Stimulated activated effector memory CD8-positive, alpha-beta T cell treated with anti-CD3 and anti-CD28 coated beads, Interleukin-12 subunit alpha, Interleukin-12 subunit beta, amount 100 ng/mL, for 72 hours (primary cell): ENCODE data around the gene ERI3.
A peak's percentile ranks its signal among the peaks of the same experiment; 100 is the strongest.

Experiments used
- ATAC-seq: fragments of 150-1000 bp; cut with Tn5 transposase; 2 replicates; pipeline ENCODE4 v1.10.0; 2021
- DNase-seq, 2 donors: peaks; one replicate each; pipeline ENCODE4 v3.0.0; 2021 to 2022; ENCODE audit warnings: low spot score in 2 of 2
- H3K27ac Mint-ChIP-seq: one replicate; pipeline ENCODE4 v1.8.0; 2022; ENCODE audit warnings: mild to moderate bottlenecking, mixed read lengths
- H3K36me3 Mint-ChIP-seq: one replicate; pipeline ENCODE4 v1.8.0; 2022; ENCODE audit warnings: mild to moderate bottlenecking, mixed read lengths
- H3K4me1 Mint-ChIP-seq: one replicate; pipeline ENCODE4 v1.8.0; 2022; ENCODE audit warnings: mixed read lengths
- H3K4me3 Mint-ChIP-seq: one replicate; pipeline ENCODE4 v1.8.0; 2022; ENCODE audit warnings: mild to moderate bottlenecking, mixed read lengths
- H3K9me3 Mint-ChIP-seq: one replicate; pipeline ENCODE4 v1.8.0; 2022; ENCODE audit warnings: mixed read lengths

Gene ERI3

GRCh38 chr1:44290250-44291094 lies 64.6 kb downstream of the ERI3 start:
- Mint-ChIP-seq H3K4me3 (no peak overlapping the region), H3K9me3 (no peaks in the 10 kb centered on the region), H3K36me3 (no peaks in the 10 kb centered on the region), H3K4me1 (peaks cover 7% of the 10 kb centered on the region), H3K27ac (no peak overlapping the region)
- DNase-seq = no peak
- ATAC-seq = no peak

GRCh38 chr1:44289530-44289929 lies 65.5 kb downstream of the ERI3 start:
- Mint-ChIP-seq H3K4me1 (peaks cover 7% of the 10 kb centered on the region), H3K36me3 (peaks cover 4% of the 10 kb centered on the region), H3K4me3 (no peak overlapping the region), H3K9me3 (no peaks in the 10 kb centered on the region), H3K27ac (no peak overlapping the region)
- ATAC-seq (no peak), DNase-seq (no peak)

GRCh38 chr1:44288883-44289282 lies 66.2 kb downstream of the ERI3 start:
- DNase-seq (no peak), ATAC-seq (no peak)
- Mint-ChIP-seq H3K9me3 (no peaks in the 10 kb centered on the region), H3K36me3 (peaks cover 6% of the 10 kb centered on the region), H3K4me1 (peaks cover 2% of the 10 kb centered on the region), H3K27ac (no peak overlapping the region), H3K4me3 (no peak overlapping the region)

- DNase-seq (no peak), ATAC-seq (no peak)
- H3K27ac Mint-ChIP-seq = peak overlapping the region; percentile 71
- H3K4me1 Mint-ChIP-seq = no peaks in the 10 kb centered on the region
- no peaks in the 10 kb centered on the region for H3K9me3 Mint-ChIP-seq
- H3K4me3 Mint-ChIP-seq = no peak overlapping the region
- peaks cover 11% of the 10 kb centered on the region for H3K36me3 Mint-ChIP-seq
Measured at GRCh38 chr1:44284184-44284583, 70.9 kb downstream of the ERI3 start.

GRCh38 chr1:44283524-44284173 lies 71.4 kb downstream of the ERI3 start:
- Mint-ChIP-seq H3K4me3 (no peak overlapping the region), H3K36me3 (peaks cover 11% of the 10 kb centered on the region), H3K9me3 (no peaks in the 10 kb centered on the region), H3K4me1 (no peaks in the 10 kb centered on the region), H3K27ac (no peak overlapping the region)
- ATAC-seq = no peak
- DNase-seq = no peak

- DNase-seq (no peak), ATAC-seq (no peak)
- H3K9me3 Mint-ChIP-seq = no peaks in the 10 kb centered on the region
- no peaks in the 10 kb centered on the region for H3K4me1 Mint-ChIP-seq
- no peak overlapping the region for H3K4me3 Mint-ChIP-seq
- peaks cover 11% of the 10 kb centered on the region for H3K36me3 Mint-ChIP-seq
- no peak overlapping the region for H3K27ac Mint-ChIP-seq
Measured at GRCh38 chr1:44282704-44283426, 72.2 kb downstream of the ERI3 start.

- H3K4me1 Mint-ChIP-seq = no peaks in the 10 kb centered on the region
- no peaks in the 10 kb centered on the region for H3K9me3 Mint-ChIP-seq
- DNase-seq (no peak), ATAC-seq (no peak)
- H3K36me3 Mint-ChIP-seq = peaks cover 11% of the 10 kb centered on the region
- H3K27ac Mint-ChIP-seq = no peak overlapping the region
- H3K4me3 Mint-ChIP-seq = no peak overlapping the region
Measured at GRCh38 chr1:44281962-44282703, 72.9 kb downstream of the ERI3 start.

- Mint-ChIP-seq H3K36me3 (no peaks in the 10 kb centered on the region), H3K9me3 (no peaks in the 10 kb centered on the region), H3K4me3 (no peak overlapping the region), H3K27ac (no peak overlapping the region), H3K4me1 (no peaks in the 10 kb centered on the region)
- ATAC-seq = no peak
- no peak for DNase-seq
Measured at GRCh38 chr1:44276901-44277300, 78.2 kb downstream of the ERI3 start.

- Mint-ChIP-seq H3K4me1 (peaks cover 5% of the 10 kb centered on the region), H3K36me3 (no peaks in the 10 kb centered on the region), H3K4me3 (no peak overlapping the region), H3K9me3 (no peaks in the 10 kb centered on the region), H3K27ac (no peak overlapping the region)
- no peak for ATAC-seq
- DNase-seq = no peak
Measured at GRCh38 chr1:44275991-44276405, 79.1 kb downstream of the ERI3 start.

- Mint-ChIP-seq H3K36me3 (no peaks in the 10 kb centered on the region), H3K27ac (no peak overlapping the region), H3K4me1 (peaks cover 11% of the 10 kb centered on the region), H3K4me3 (no peak overlapping the region), H3K9me3 (no peaks in the 10 kb centered on the region)
- DNase-seq = no peak
- no peak for ATAC-seq
Measured at GRCh38 chr1:44275296-44275962, 79.6 kb downstream of the ERI3 start.

GRCh38 chr1:44273560-44274350 lies 81.3 kb downstream of the ERI3 start:
- DNase-seq (no peak), ATAC-seq (no peak)
- Mint-ChIP-seq H3K9me3 (no peaks in the 10 kb centered on the region), H3K36me3 (no peaks in the 10 kb centered on the region), H3K4me3 (no peak overlapping the region), H3K4me1 (peaks cover 14% of the 10 kb centered on the region), H3K27ac (no peak overlapping the region)

GRCh38 chr1:44272992-44273391 lies 82.1 kb downstream of the ERI3 start:
- DNase-seq = no peak
- Mint-ChIP-seq H3K4me3 (no peak overlapping the region), H3K9me3 (no peaks in the 10 kb centered on the region), H3K4me1 (peaks cover 14% of the 10 kb centered on the region), H3K27ac (no peak overlapping the region), H3K36me3 (no peaks in the 10 kb centered on the region)
- no peak for ATAC-seq

- Mint-ChIP-seq H3K27ac (no peak overlapping the region), H3K9me3 (no peaks in the 10 kb centered on the region), H3K4me1 (peaks cover 14% of the 10 kb centered on the region), H3K4me3 (no peak overlapping the region), H3K36me3 (no peaks in the 10 kb centered on the region)
- DNase-seq (no peak), ATAC-seq (no peak)
Measured at GRCh38 chr1:44271646-44272045, 83.4 kb downstream of the ERI3 start.
